HEK293 (cell line): Measurements from ENCODE around the gene GTF2F2.
"Not testable (repeated sequence)": the region's sequence is repeated elsewhere in the genome, so short reads cannot be mapped to it uniquely, and the experiment has no call there.

Experiments
- CTCF ChIA-PET: fragments of 350-600 bp; formaldehyde crosslinking; extraction: SDS; loops from one replicate; lab custom pipeline; 2021; ENCODE audit warnings: antibody characterized with exemption; lab: Yijun Ruan, JAX
- POLR2A ChIA-PET: fragments of 300-600 bp; formaldehyde crosslinking; extraction: SDS; loops from one replicate; lab custom pipeline; 2020; ENCODE audit warnings: antibody characterized with exemption, inconsistent platforms; lab: Yijun Ruan, JAX
- H3K27ac ChIP-seq: fragments of 200-500 bp; sonication (Bioruptor generic); 2 replicates; pipeline ENCODE4 v1.5.1; 2014; ENCODE audit warnings: low read depth, low read length, control low read depth, inconsistent platforms; ENCODE audit errors: extremely low read depth
- H3K36me3 ChIP-seq, 2 experiments: fragments of 200-500 bp in 1 of 2; sonication (Bioruptor generic) in 1 of 2; 1 replicate in 1 of 2; 2 replicates in 1 of 2; pipeline ENCODE4 v1.5.1; 2014 to 2017; ENCODE audit warnings: inconsistent platforms in 2 of 2, low read length in 2 of 2; ENCODE audit not compliant: control insufficient read depth in 2 of 2, insufficient read depth in 1 of 2
- H3K4me1 ChIP-seq: fragments of 200-500 bp; sonication (Bioruptor generic); 2 replicates; pipeline ENCODE4 v1.5.1; 2014; ENCODE audit warnings: mild to moderate bottlenecking, low read length, inconsistent platforms; ENCODE audit not compliant: control insufficient read depth, insufficient read depth
- H3K4me3 ChIP-seq: 2 replicates; pipeline ENCODE4 v1.5.1; 2011; ENCODE audit warnings: low read depth, mild to moderate bottlenecking, control low read depth, low read length, moderate library complexity
- H3K9me3 ChIP-seq: fragments of 200-500 bp; sonication (Bioruptor generic); 2 replicates; pipeline ENCODE4 v1.5.1; 2014; ENCODE audit warnings: low read depth, low read length, inconsistent platforms; ENCODE audit not compliant: control insufficient read depth, insufficient read depth
- ELK4 ChIP-seq: IDR thresholded peaks from 2 replicates; pipeline ENCODE4 v1.6.1; 2011; ENCODE audit warnings: mild to moderate bottlenecking, low read depth, low read length, borderline replicate concordance
- GLI2 ChIP-seq: fragments of 450-650 bp; formaldehyde crosslinking; IDR thresholded peaks from 2 replicates; pipeline ENCODE4; 2017; ENCODE audit warnings: missing biosample characterization, missing genetic modification characterization, low read depth, borderline replicate concordance
- GLIS1 ChIP-seq: fragments of 450-650 bp; formaldehyde crosslinking; IDR thresholded peaks from 2 replicates; pipeline ENCODE4 v1.5.1; 2016; ENCODE audit warnings: missing biosample characterization, missing genetic modification characterization
- PRDM6 ChIP-seq: fragments of 450-650 bp; formaldehyde crosslinking; IDR thresholded peaks from 2 replicates; pipeline ENCODE4 v1.5.1; 2017; ENCODE audit warnings: missing biosample characterization, missing genetic modification characterization
- SCRT2 ChIP-seq: fragments of 450-650 bp; formaldehyde crosslinking; IDR thresholded peaks from 2 replicates; pipeline ENCODE4 v1.5.1; 2016; ENCODE audit warnings: missing biosample characterization, missing genetic modification characterization
- YY1 ChIP-seq: fragments of 450-650 bp; formaldehyde crosslinking; IDR thresholded peaks from 2 replicates; pipeline ENCODE4 v1.5.1; 2018; ENCODE audit warnings: missing biosample characterization, missing genetic modification characterization
- ZBTB20 ChIP-seq: fragments of 450-650 bp; formaldehyde crosslinking; IDR thresholded peaks from 2 replicates; pipeline ENCODE4 v1.5.1; 2016; ENCODE audit warnings: missing biosample characterization, missing genetic modification characterization
- ZNF133 ChIP-seq: fragments of 450-650 bp; formaldehyde crosslinking; IDR thresholded peaks from 2 replicates; pipeline ENCODE4 v1.5.1; 2016; ENCODE audit warnings: missing biosample characterization, missing genetic modification characterization
- ZNF146 ChIP-seq: fragments of 450-650 bp; formaldehyde crosslinking; IDR thresholded peaks from 2 replicates; pipeline ENCODE4 v1.5.1; 2016; ENCODE audit warnings: missing biosample characterization, missing genetic modification characterization
- ZNF184 ChIP-seq: fragments of 450-650 bp; IDR thresholded peaks from 2 replicates; pipeline ENCODE4 v1.5.1; 2018; ENCODE audit warnings: missing biosample characterization, mild to moderate bottlenecking, missing genetic modification characterization
- ZNF416 ChIP-seq: fragments of 450-650 bp; formaldehyde crosslinking; IDR thresholded peaks from 2 replicates; pipeline ENCODE4 v1.5.1; 2016; ENCODE audit warnings: missing biosample characterization, missing genetic modification characterization
- ZNF558 ChIP-seq: fragments of 450-650 bp; formaldehyde crosslinking; IDR thresholded peaks from 2 replicates; pipeline ENCODE4 v1.5.1; 2016; ENCODE audit warnings: missing biosample characterization, missing genetic modification characterization
- ZNF560 ChIP-seq: fragments of 450-650 bp; formaldehyde crosslinking; IDR thresholded peaks from 2 replicates; pipeline ENCODE4 v1.5.1; 2017; ENCODE audit warnings: missing biosample characterization, missing genetic modification characterization, borderline replicate concordance
- ZNF843 ChIP-seq: fragments of 450-650 bp; formaldehyde crosslinking; IDR thresholded peaks from 2 replicates; pipeline ENCODE4 v1.5.1; 2016; ENCODE audit warnings: missing biosample characterization, missing genetic modification characterization
- ZSCAN23 ChIP-seq: fragments of 450-650 bp; formaldehyde crosslinking; IDR thresholded peaks from 2 replicates; pipeline ENCODE4 v1.5.1; 2016; ENCODE audit warnings: missing biosample characterization, missing genetic modification characterization
- ZXDB ChIP-seq: fragments of 450-650 bp; formaldehyde crosslinking; IDR thresholded peaks from 2 replicates; pipeline ENCODE4 v1.5.1; 2016; ENCODE audit warnings: missing biosample characterization, missing genetic modification characterization
- TF ChIP-seq, protein P1 (sequence below): fragments of 450-650 bp; formaldehyde crosslinking; IDR thresholded peaks from 2 replicates; pipeline ENCODE4 v1.5.0; 2017; ENCODE audit warnings: missing biosample characterization, missing genetic modification characterization, borderline replicate concordance
- TF ChIP-seq, protein P2 (sequence below): fragments of 450-650 bp; formaldehyde crosslinking; IDR thresholded peaks from 2 replicates; pipeline ENCODE4 v1.5.1; 2016; ENCODE audit warnings: missing biosample characterization, missing genetic modification characterization

Gene GTF2F2

GRCh38 chr13:45185286-45185685 lies 65.0 kb downstream of the GTF2F2 start:
- H3K9me3 ChIP-seq = no peaks in the 10 kb centered on the region
- H3K4me1 ChIP-seq = peaks cover 1% of the 10 kb centered on the region; the same call in 1 of the 2 replicates
- no peak overlapping the region for H3K27ac ChIP-seq
- TF ChIP-seq ZNF184 (no peak), ZSCAN23 (tag by site-specific recombination) (no peak), ZNF558 (tag by site-specific recombination) (no peak), GLI2 (no peak), GLIS1 (tag by site-specific recombination) (no peak), ZXDB (tag by site-specific recombination) (no peak), ZNF416 (tag by site-specific recombination) (no peak), ZBTB20 (tag by site-specific recombination) (no peak), ZNF133 (tag by site-specific recombination) (no peak), ELK4 (no peak), ZNF560 (tag by site-specific recombination) (no peak), SCRT2 (tag by site-specific recombination) (no peak), PRDM6 (no peak), ZNF843 (tag by site-specific recombination) (no peak), YY1 (tag by site-specific recombination) (no peak)
- TF ChIP-seq, protein P1, sequence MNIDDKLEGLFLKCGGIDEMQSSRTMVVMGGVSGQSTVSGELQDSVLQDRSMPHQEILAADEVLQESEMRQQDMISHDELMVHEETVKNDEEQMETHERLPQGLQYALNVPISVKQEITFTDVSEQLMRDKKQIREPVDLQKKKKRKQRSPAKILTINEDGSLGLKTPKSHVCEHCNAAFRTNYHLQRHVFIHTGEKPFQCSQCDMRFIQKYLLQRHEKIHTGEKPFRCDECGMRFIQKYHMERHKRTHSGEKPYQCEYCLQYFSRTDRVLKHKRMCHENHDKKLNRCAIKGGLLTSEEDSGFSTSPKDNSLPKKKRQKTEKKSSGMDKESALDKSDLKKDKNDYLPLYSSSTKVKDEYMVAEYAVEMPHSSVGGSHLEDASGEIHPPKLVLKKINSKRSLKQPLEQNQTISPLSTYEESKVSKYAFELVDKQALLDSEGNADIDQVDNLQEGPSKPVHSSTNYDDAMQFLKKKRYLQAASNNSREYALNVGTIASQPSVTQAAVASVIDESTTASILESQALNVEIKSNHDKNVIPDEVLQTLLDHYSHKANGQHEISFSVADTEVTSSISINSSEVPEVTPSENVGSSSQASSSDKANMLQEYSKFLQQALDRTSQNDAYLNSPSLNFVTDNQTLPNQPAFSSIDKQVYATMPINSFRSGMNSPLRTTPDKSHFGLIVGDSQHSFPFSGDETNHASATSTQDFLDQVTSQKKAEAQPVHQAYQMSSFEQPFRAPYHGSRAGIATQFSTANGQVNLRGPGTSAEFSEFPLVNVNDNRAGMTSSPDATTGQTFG = no peak
- no peaks in the 10 kb centered on the region for H3K36me3 ChIP-seq
- ChIA-PET POLR2A (no interaction called here), CTCF (no interaction called here)
- no peak overlapping the region for H3K4me3 ChIP-seq

GRCh38 chr13:45189077-45189476 lies 68.8 kb downstream of the GTF2F2 start:
- POLR2A ChIA-PET, H3K9me3 ChIP-seq, H3K27ac ChIP-seq: not testable (repeated sequence)
- TF ChIP-seq, protein P2, sequence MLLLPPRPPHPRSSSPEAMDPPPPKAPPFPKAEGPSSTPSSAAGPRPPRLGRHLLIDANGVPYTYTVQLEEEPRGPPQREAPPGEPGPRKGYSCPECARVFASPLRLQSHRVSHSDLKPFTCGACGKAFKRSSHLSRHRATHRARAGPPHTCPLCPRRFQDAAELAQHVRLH (tag by site-specific recombination) = 0 out of 2 replicates have a peak, but pooled peaks have one; percentile 35
- TF ChIP-seq ZNF146 (tag by site-specific recombination) = peak; percentile 95
- TF ChIP-seq, all 188 proteins: peak for 2; not testable (repeated sequence) for 186
- H3K4me1 ChIP-seq, H3K4me3 ChIP-seq, H3K36me3 ChIP-seq, CTCF ChIA-PET: not testable (repeated sequence)

- CTCF ChIA-PET, H3K27ac ChIP-seq, POLR2A ChIA-PET: not testable (repeated sequence)
These were observed 69.2 kb downstream of the GTF2F2 start for GRCh38 chr13:45189511-45189910.

More at GRCh38 chr13:45189511-45189910, 69.2 kb downstream of the GTF2F2 start:
- H3K9me3 ChIP-seq, H3K4me1 ChIP-seq, H3K4me3 ChIP-seq, H3K36me3 ChIP-seq: not testable (repeated sequence)
